ENCODE data around the gene PIK3R1.

- TF ChIP-seq CTCF (IDR thresholded peaks at IDR 0.05) (no peak), POLR2A (IDR thresholded peaks at IDR 0.05) (no peak)
Measured at GRCh38 chr5:68316469-68316868, 100.9 kb downstream of the PIK3R1 start.

All from Peyer's patch (tissue), 4 donors.